ENCODE data around the gene SLC29A2. TPM values are rescaled to one million over a fixed set of nuclear protein-coding genes. Genes with fewer than 3 reads are reported as not detected.
A peak's percentile ranks its signal among the peaks of the same experiment; 100 is the strongest.

SLC29A2 gene
- total and polyA plus RNA-seq, 8 donors: 7.4 to 22.8 (median 9.6) TPM

DNA sequence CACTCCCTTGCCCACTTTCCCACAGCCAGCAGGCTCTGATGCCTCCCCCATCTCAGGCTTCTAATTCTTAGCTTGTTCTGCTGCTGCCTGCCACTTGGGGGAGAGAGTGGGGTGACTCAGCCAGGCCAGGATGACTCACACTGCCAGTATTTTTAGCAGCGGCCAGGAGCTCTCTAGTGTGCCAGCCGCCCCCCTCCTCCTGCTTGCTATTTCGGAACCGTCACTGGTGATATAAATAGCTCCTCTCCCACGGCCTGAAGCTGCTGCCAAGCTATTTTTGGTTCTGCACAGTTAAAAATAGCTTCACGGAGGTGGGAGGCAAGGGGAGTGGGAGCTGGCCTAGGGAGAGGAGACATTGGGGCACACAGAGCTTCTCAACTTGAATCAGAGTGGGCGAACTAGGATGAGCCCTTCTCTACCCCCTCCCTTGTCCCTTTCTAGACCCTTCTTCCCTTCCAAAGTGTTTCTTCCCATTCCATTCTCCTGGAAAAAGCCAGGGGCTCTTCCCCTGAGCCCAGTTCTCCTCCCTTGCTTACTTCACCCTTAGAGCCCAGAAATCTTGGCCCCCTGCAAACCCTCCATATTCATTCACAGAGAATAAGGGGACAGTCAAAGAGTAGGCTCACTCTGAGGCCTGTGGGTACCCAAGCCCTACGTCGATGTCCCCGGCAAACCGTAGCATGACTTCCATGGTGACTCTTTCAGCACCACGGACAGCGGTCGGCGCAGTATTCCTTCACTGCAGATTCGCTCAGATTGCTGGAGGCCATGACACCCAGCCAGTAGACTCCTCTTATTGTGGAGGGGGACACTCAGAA is 46.8 kb upstream of the SLC29A2 start:
- Histone ChIP-seq H3K36me3 (no peaks in the 10 kb centered on the region), H3K27me3 (peaks cover 13 to 78% of the 10 kb centered on the region in 2 donors), H3K27ac (no peak overlapping the region), H3K4me1 (peaks cover 0 to 4% of the 10 kb centered on the region in 2 donors), H3K4me3 (no peak overlapping the region), H3K9me3 (no peaks in the 10 kb centered on the region)
- peak; percentile 80 for ATAC-seq
- TF ChIP-seq, protein P1, sequence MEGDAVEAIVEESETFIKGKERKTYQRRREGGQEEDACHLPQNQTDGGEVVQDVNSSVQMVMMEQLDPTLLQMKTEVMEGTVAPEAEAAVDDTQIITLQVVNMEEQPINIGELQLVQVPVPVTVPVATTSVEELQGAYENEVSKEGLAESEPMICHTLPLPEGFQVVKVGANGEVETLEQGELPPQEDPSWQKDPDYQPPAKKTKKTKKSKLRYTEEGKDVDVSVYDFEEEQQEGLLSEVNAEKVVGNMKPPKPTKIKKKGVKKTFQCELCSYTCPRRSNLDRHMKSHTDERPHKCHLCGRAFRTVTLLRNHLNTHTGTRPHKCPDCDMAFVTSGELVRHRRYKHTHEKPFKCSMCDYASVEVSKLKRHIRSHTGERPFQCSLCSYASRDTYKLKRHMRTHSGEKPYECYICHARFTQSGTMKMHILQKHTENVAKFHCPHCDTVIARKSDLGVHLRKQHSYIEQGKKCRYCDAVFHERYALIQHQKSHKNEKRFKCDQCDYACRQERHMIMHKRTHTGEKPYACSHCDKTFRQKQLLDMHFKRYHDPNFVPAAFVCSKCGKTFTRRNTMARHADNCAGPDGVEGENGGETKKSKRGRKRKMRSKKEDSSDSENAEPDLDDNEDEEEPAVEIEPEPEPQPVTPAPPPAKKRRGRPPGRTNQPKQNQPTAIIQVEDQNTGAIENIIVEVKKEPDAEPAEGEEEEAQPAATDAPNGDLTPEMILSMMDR (IDR thresholded peaks at IDR 0.05): no peak
- DNase-seq: peak in 3 of 4 donors; percentile 54 to 80 (median 75)
- intact Hi-C loops (cut with DNase I): no loop called here

DNA sequence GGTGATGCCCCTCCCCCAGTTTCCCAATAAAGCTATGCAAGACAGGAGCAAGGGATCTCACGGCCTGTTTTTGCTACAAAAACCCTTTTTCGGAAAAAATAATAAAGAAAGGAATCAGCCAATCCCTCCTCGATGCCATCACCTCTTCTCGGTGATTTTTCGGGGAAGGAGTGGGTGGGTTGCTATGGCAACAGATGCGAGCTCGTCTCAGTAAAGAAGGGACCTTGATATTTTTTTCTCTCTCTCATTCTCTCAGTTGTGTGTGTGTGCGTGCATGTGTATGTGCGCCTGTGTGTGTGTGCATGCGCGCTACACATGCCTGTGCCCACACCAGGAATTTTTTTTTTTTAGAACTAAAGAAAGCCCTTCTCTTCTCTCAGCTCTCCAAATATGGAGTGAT is 45.4 kb upstream of the SLC29A2 start:
- Histone ChIP-seq H3K27me3 (peaks cover 13 to 91% of the 10 kb centered on the region in 2 donors), H3K4me3 (no peak overlapping the region), H3K36me3 (no peaks in the 10 kb centered on the region), H3K4me1 (peaks cover 0 to 4% of the 10 kb centered on the region in 2 donors), H3K9me3 (no peaks in the 10 kb centered on the region), H3K27ac (no peak overlapping the region)
- TF ChIP-seq, protein P1 (IDR thresholded peaks at IDR 0.05): no peak
- intact Hi-C loops (cut with DNase I): no loop called here
- ATAC-seq: no peak
- no peak for DNase-seq

DNA sequence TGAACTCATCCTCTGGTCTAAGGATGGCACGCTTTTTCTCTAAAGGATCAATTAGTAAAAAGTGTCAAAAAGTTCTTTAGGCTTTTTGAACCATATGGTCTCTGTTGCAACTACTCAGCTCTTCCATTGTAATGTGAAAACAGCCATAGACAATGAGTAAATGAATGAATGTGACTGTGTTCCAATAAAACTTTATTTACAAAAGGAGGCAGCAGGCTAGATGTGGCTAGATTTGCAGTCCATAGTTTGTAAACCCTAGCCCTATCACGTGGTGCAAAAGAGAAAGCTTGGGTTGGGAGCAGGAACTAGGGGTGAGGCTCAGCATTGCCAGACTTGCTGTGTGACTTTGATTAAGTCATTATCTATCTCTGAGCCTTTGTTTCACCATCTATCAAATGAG is 43.9 kb upstream of the SLC29A2 start:
- Histone ChIP-seq H3K9me3 (no peaks in the 10 kb centered on the region), H3K4me3 (no peak overlapping the region), H3K27ac (no peak overlapping the region), H3K4me1 (peaks cover 0 to 4% of the 10 kb centered on the region in 2 donors), H3K27me3 (peaks cover 8 to 100% of the 10 kb centered on the region in 2 donors), H3K36me3 (no peaks in the 10 kb centered on the region)
- DNase-seq: no peak
- ATAC-seq: no peak
- intact Hi-C loops (cut with DNase I): no loop called here
- TF ChIP-seq, protein P1 (IDR thresholded peaks at IDR 0.05): no peak

DNA sequence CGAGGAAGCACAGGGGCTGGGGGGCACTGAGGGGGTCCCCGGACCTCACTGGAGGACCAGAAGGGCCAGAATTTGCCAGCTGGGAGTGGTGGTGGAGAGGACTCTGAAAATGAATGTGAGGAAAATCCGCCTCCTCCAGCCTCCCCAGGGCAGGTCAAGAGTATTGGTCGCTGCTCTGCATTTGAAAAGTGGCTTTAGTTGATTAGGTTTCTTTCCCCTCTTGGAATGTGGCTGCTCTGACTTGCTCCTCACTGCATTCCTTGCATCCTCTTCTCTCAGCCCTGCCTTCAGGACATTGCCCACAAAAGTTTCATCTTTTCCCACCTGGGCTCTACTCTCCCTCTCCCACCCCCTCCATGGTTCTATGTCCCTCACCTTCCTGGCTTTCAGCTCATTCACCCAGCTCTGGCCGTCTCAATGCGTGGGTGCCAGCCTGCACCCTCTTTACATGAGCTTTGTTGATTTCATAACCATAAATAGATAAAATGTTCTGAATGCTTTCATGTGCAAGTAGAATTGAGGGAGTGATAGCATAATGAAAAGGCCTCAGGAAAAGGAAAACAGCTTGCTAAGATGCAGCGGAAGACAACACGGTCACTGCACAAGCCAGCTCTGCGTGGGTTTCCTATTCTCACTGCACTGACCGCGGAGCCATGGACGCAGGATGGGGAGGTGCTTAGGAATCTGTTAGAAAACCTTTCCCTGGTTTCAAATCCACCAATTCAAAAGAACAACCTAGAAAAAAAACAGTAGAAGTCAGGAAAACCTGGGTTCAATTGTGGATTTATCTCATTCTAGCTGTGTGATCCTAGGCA is 42.8 kb upstream of the SLC29A2 start:
- Histone ChIP-seq H3K4me3 (no peak overlapping the region), H3K36me3 (no peaks in the 10 kb centered on the region), H3K27me3 (peaks cover 0 to 100% of the 10 kb centered on the region in 2 donors), H3K27ac (no peak overlapping the region), H3K9me3 (no peaks in the 10 kb centered on the region), H3K4me1 (peaks cover under 1 to 4% of the 10 kb centered on the region in 2 donors)
- intact Hi-C loops (cut with DNase I): no loop called here
- DNase-seq (no peak), ATAC-seq (no peak)
- TF ChIP-seq, protein P1 (IDR thresholded peaks at IDR 0.05): no peak

DNA sequence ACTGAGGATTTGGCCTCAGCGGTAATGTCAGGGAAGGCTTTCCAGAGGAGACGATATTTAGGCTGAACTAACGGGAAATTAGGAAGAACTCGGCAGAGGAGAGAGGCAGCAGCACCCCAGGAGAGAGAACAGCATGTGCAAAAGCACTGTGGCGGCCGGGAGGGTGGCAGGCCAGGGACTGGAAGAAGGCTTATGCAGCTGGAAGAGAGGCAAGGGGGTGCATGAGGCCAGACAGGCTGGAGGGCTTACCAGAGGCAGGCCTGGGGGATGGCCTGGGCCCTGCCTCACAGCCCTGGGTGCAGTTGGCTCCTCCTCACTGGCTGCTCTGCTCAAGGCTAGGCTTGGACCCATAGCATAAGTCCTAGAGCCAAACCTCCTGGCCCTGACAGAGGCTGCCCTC is 41.6 kb upstream of the SLC29A2 start:
- no peaks in the 10 kb centered on the region for H3K9me3 ChIP-seq
- TF ChIP-seq, protein P1 (IDR thresholded peaks at IDR 0.05): no peak
- intact Hi-C loops (cut with DNase I): no loop called here
- peaks cover 6 to 97% of the 10 kb centered on the region in 2 donors for H3K27me3 ChIP-seq
- H3K27ac ChIP-seq: no peak overlapping the region
- H3K4me3 ChIP-seq: no peak overlapping the region
- ATAC-seq: no peak
- peaks cover 6 to 10% of the 10 kb centered on the region in 2 donors for H3K4me1 ChIP-seq
- DNase-seq: no peak
- H3K36me3 ChIP-seq: no peaks in the 10 kb centered on the region
